ENCODE data around the gene BLOC1S3.

BLOC1S3 gene

GRCh38 chr19:45211751-45212381, 33.3 kb downstream of the BLOC1S3 start:
- Histone ChIP-seq H3K4me3 (ENCODE audit: low read depth in 1 of 2, low read length in 1 of 2) (no peak overlapping the region), H3K27ac (no peak overlapping the region), H3K27me3 (peaks cover 61% of the 10 kb centered on the region), H3K9me3 (no peaks in the 10 kb centered on the region), H3K36me3 (no peaks in the 10 kb centered on the region), H3K4me1 (ENCODE audit: control insufficient read depth in 1 of 2, insufficient read depth in 1 of 2, low read depth in 1 of 2, low read length in 1 of 2) (peaks cover 11 to 12% of the 10 kb centered on the region in 2 experiments)
- TF ChIP-seq, protein P1, sequence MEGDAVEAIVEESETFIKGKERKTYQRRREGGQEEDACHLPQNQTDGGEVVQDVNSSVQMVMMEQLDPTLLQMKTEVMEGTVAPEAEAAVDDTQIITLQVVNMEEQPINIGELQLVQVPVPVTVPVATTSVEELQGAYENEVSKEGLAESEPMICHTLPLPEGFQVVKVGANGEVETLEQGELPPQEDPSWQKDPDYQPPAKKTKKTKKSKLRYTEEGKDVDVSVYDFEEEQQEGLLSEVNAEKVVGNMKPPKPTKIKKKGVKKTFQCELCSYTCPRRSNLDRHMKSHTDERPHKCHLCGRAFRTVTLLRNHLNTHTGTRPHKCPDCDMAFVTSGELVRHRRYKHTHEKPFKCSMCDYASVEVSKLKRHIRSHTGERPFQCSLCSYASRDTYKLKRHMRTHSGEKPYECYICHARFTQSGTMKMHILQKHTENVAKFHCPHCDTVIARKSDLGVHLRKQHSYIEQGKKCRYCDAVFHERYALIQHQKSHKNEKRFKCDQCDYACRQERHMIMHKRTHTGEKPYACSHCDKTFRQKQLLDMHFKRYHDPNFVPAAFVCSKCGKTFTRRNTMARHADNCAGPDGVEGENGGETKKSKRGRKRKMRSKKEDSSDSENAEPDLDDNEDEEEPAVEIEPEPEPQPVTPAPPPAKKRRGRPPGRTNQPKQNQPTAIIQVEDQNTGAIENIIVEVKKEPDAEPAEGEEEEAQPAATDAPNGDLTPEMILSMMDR (IDR thresholded peaks at IDR 0.05), result no peak

GRCh38 chr19:45213031-45213430, 34.4 kb downstream of the BLOC1S3 start:
- Histone ChIP-seq H3K36me3 (no peaks in the 10 kb centered on the region), H3K27me3 (peaks cover 73% of the 10 kb centered on the region), H3K9me3 (no peaks in the 10 kb centered on the region), H3K4me3 (ENCODE audit: low read depth in 1 of 2, low read length in 1 of 2) (no peak overlapping the region), H3K27ac (no peak overlapping the region), H3K4me1 (ENCODE audit: control insufficient read depth in 1 of 2, insufficient read depth in 1 of 2, low read depth in 1 of 2, low read length in 1 of 2) (peaks cover 11 to 12% of the 10 kb centered on the region in 2 experiments)
- TF ChIP-seq, protein P1 (IDR thresholded peaks at IDR 0.05), result no peak

- peaks cover 97% of the 10 kb centered on the region for H3K27me3 ChIP-seq
- H3K36me3 ChIP-seq, result no peaks in the 10 kb centered on the region
- H3K27ac ChIP-seq, result no peak overlapping the region
- H3K4me1 ChIP-seq (ENCODE audit: control insufficient read depth in 1 of 2, insufficient read depth in 1 of 2, low read depth in 1 of 2, low read length in 1 of 2), result peaks cover 11 to 12% of the 10 kb centered on the region in 2 experiments
- TF ChIP-seq, protein P1 (IDR thresholded peaks at IDR 0.05), result no peak
- H3K4me3 ChIP-seq (ENCODE audit: low read depth in 1 of 2, low read length in 1 of 2), result no peak overlapping the region
- H3K9me3 ChIP-seq, result no peaks in the 10 kb centered on the region
Measured at GRCh38 chr19:45215391-45216191, 37.0 kb downstream of the BLOC1S3 start.

- no peaks in the 10 kb centered on the region for H3K9me3 ChIP-seq
- H3K4me3 ChIP-seq (ENCODE audit: low read depth in 1 of 2, low read length in 1 of 2), result no peak overlapping the region
- peaks cover 2 to 4% of the 10 kb centered on the region in 2 experiments for H3K4me1 ChIP-seq (ENCODE audit: control insufficient read depth in 1 of 2, insufficient read depth in 1 of 2, low read depth in 1 of 2, low read length in 1 of 2)
- peaks cover 90% of the 10 kb centered on the region for H3K27me3 ChIP-seq
- no peaks in the 10 kb centered on the region for H3K36me3 ChIP-seq
- no peak overlapping the region for H3K27ac ChIP-seq
- TF ChIP-seq, protein P1 (IDR thresholded peaks at IDR 0.05), result no peak
Measured at GRCh38 chr19:45216667-45217066, 38.1 kb downstream of the BLOC1S3 start.

DNA sequence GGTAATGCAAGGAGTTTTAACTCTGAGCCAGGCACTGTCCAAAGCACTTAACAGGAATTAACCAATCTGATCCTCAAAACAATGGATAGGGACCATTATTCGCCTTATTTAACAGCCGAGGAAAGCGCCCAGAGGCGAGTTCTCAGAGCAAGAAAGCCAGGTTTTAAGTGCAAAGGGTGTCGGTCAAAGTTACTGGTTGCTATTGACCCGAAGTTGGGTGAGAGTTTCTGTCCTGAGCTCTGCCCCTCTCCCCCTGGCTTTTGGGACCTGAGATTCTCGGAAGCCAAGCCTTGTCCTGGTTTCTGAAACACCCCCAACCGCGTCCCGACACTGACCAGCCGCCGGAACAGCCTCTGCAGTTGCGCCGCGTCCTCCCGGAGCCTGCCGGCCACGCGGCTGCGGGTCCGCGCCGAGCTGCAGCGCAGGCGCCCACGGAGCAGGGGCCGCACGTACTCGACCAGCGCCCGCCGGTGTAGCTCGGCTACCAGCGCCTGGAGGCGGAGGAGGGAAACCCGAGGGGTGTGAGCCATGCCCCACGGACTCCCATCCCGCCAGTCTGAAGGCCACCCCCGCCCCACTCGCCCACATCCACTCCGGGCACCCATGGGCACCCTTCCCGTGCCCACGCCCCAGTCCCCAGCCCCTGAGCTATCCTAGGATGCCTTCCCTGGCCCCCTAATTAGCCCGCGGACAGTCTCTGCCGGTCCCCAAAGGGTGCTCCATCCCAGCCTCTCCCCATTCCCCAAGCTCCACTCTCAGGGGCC, 38.8 kb downstream of the BLOC1S3 start:
- H3K27me3 ChIP-seq, result peaks cover 86% of the 10 kb centered on the region
- H3K4me1 ChIP-seq (ENCODE audit: control insufficient read depth in 1 of 2, insufficient read depth in 1 of 2, low read depth in 1 of 2, low read length in 1 of 2), result no peaks in the 10 kb centered on the region
- H3K27ac ChIP-seq, result no peak overlapping the region
- H3K36me3 ChIP-seq, result no peaks in the 10 kb centered on the region
- H3K9me3 ChIP-seq, result no peaks in the 10 kb centered on the region
- TF ChIP-seq, protein P1 (IDR thresholded peaks at IDR 0.05), result no peak
- H3K4me3 ChIP-seq (ENCODE audit: low read depth in 1 of 2, low read length in 1 of 2), result no peak overlapping the region
